Colonic mucosa (tissue), 4 donors: ENCODE data around the gene CUL7. TPM values are rescaled to one million over a fixed set of nuclear protein-coding genes. Genes with fewer than 3 reads are reported as not detected.
A peak's percentile ranks its signal among the peaks of the same experiment; 100 is the strongest.
"Not testable (repeated sequence)": the region's sequence is repeated elsewhere in the genome, so short reads cannot be mapped to it uniquely, and the experiment has no call there.

ENCODE experiments used
- DNase-seq: peaks from one replicate; pipeline ENCODE4 v3.0.0-alpha.2; 2020
- H3K27ac ChIP-seq: fragments of 200-600 bp; one replicate; pipeline ENCODE4 v1.8.0; 2021
- H3K27me3 ChIP-seq: fragments of 200-600 bp; one replicate; pipeline ENCODE4 v1.8.0; 2021
- H3K36me3 ChIP-seq: fragments of 200-600 bp; one replicate; pipeline ENCODE4 v1.8.0; 2021
- H3K4me1 ChIP-seq: fragments of 200-600 bp; one replicate; pipeline ENCODE4 v1.8.0; 2021; ENCODE audit warnings: mild to moderate bottlenecking
- H3K4me3 ChIP-seq: fragments of 200-600 bp; one replicate; pipeline ENCODE4 v1.8.0; 2021
- H3K9ac ChIP-seq, 2 donors: one replicate each; pipeline ENCODE4 v1.7.0; 2013; ENCODE audit warnings: control low read depth in 2 of 2, low read depth in 2 of 2, low read length in 2 of 2
- H3K9me3 ChIP-seq: fragments of 200-600 bp; one replicate; pipeline ENCODE4 v1.8.0; 2021
- CTCF ChIP-seq: fragments of 200-600 bp; IDR thresholded peaks from one replicate; pipeline ENCODE4 v1.8.0; 2022; ENCODE audit warnings: antibody characterized with exemption, mild to moderate bottlenecking
- intact Hi-C: fragments of 100-400 bp; cut with DNase I; formaldehyde crosslinking; loops from one replicate; pipeline ENCODE4 v1.14.1; 2022
- total RNA-seq, 2 donors: library from RNA; stranded (reverse); fragmentation: NEBNext Ultra II Directional in 1 of 2; extraction: Animal tissue kit (Norgen Biotek cat#: 25700) in 1 of 2; gene quantifications; one replicate each; pipeline ENCODE4 v1.2.1, GENCODE V29; 2021
- donor health status: healthy.
- donor health status: DM: no; HTN: no; CAD: no.
- donor health status: DM: no; HTN: no; CAD: no.

The CUL7 gene
- total RNA-seq, 2 donors from 2014 or later: 13.7 to 15.3 TPM

- TF ChIP-seq CTCF: no peak
- intact Hi-C loops: no loop called here
- Histone ChIP-seq H3K4me1 (no peaks in the 10 kb centered on the region), H3K4me3 (no peak overlapping the region), H3K27me3 (no peaks in the 10 kb centered on the region), H3K27ac (no peak overlapping the region), H3K9me3 (no peaks in the 10 kb centered on the region), H3K36me3 (no peaks in the 10 kb centered on the region), H3K9ac (no peak overlapping the region)
- no peak for DNase-seq
Measured at GRCh38 chr6:43082806-43083655, 29.4 kb upstream of the CUL7 start.

- intact Hi-C loops, H3K9ac ChIP-seq, H3K4me3 ChIP-seq: not testable (repeated sequence)
Measured at GRCh38 chr6:43081922-43082321, 28.3 kb upstream of the CUL7 start.

GRCh38 chr6:43081043-43081442, 27.4 kb upstream of the CUL7 start:
- no peak for TF ChIP-seq CTCF
- H3K9me3 ChIP-seq: no peaks in the 10 kb centered on the region
- intact Hi-C loops: no loop called here
- no peak for DNase-seq
- H3K9ac ChIP-seq: no peak overlapping the region
- peaks cover 4% of the 10 kb centered on the region for H3K27me3 ChIP-seq
- H3K4me3 ChIP-seq: no peak overlapping the region
- no peaks in the 10 kb centered on the region for H3K36me3 ChIP-seq
- H3K4me1 ChIP-seq: no peaks in the 10 kb centered on the region
- no peak overlapping the region for H3K27ac ChIP-seq

More at GRCh38 chr6:43081922-43082321, 28.3 kb upstream of the CUL7 start:
- H3K27ac ChIP-seq, H3K9me3 ChIP-seq, H3K4me1 ChIP-seq, H3K36me3 ChIP-seq, H3K27me3 ChIP-seq, DNase-seq: not testable (repeated sequence)

GRCh38 chr6:43078691-43079090, 25.0 kb upstream of the CUL7 start:
- Histone ChIP-seq H3K4me1 (no peaks in the 10 kb centered on the region), H3K36me3 (no peaks in the 10 kb centered on the region), H3K9ac (no peak overlapping the region), H3K27ac (no peak overlapping the region), H3K27me3 (peaks cover 4% of the 10 kb centered on the region), H3K4me3 (no peak overlapping the region), H3K9me3 (no peaks in the 10 kb centered on the region)
- no peak for TF ChIP-seq CTCF
- no peak for DNase-seq
- intact Hi-C loops: no loop called here

GRCh38 chr6:43077981-43078511, 24.4 kb upstream of the CUL7 start:
- Histone ChIP-seq H3K9me3 (no peaks in the 10 kb centered on the region), H3K27ac (no peak overlapping the region), H3K36me3 (no peaks in the 10 kb centered on the region), H3K9ac (no peak overlapping the region), H3K27me3 (peaks cover 4% of the 10 kb centered on the region), H3K4me3 (no peak overlapping the region), H3K4me1 (no peaks in the 10 kb centered on the region)
- no peak for DNase-seq
- intact Hi-C loops: no loop called here
- no peak for TF ChIP-seq CTCF

GRCh38 chr6:43077333-43077809, 23.7 kb upstream of the CUL7 start:
- Histone ChIP-seq H3K4me3 (peak overlapping the region; percentile 56), H3K9ac (peak overlapping the region; percentile 69 to 73), H3K27me3 (peaks cover 4% of the 10 kb centered on the region), H3K27ac (no peak overlapping the region), H3K36me3 (no peaks in the 10 kb centered on the region), H3K9me3 (no peaks in the 10 kb centered on the region), H3K4me1 (no peaks in the 10 kb centered on the region)
- no peak for DNase-seq
- TF ChIP-seq CTCF: no peak
- intact Hi-C loops: no loop called here
